HCT116 (cell line): Measurements from ENCODE around the gene PTPN9.
"Not testable (repeated sequence)": the region's sequence is repeated elsewhere in the genome, so short reads cannot be mapped to it uniquely, and the experiment has no call there.

ENCODE experiments used
- CTCF ChIP-seq, 3 experiments: fragments of 200-600 bp in 1 of 3; sonication (generic) in 1 of 3; IDR thresholded peaks in 2 of 3; conservative IDR thresholded peaks in 1 of 3; 2 replicates each; pipeline ENCODE4 v1.5.1; 2012 to 2017; ENCODE audit warnings: low read depth in 2 of 3, low read length in 2 of 3, antibody characterized with exemption in 1 of 3, borderline replicate concordance in 1 of 3, control low read depth in 1 of 3, mild to moderate bottlenecking in 1 of 3, mixed read lengths in 1 of 3, mixed run types in 1 of 3, moderate library complexity in 1 of 3; ENCODE audit not compliant: insufficient read depth in 1 of 3
- EZH2 ChIP-seq: fragments of 200-600 bp; sonication (generic); IDR thresholded peaks from 2 replicates; pipeline ENCODE4 v1.6.1; 2017; ENCODE audit warnings: antibody characterized with exemption, mixed run types
- EZH2phosphoT487 ChIP-seq: fragments of 200-600 bp; IDR thresholded peaks from 2 replicates; pipeline ENCODE4 v1.6.1; 2018; ENCODE audit warnings: antibody characterized with exemption, borderline replicate concordance
- MAX ChIP-seq: IDR thresholded peaks from 2 replicates; pipeline ENCODE4 v1.6.1; 2012
- POLR2A ChIP-seq: IDR thresholded peaks from 2 replicates; pipeline ENCODE4 v1.7.0; 2011; ENCODE audit warnings: borderline replicate concordance; ENCODE audit not compliant: insufficient read depth, insufficient read length; ENCODE audit errors: extremely low read depth
- POLR2AphosphoS5 ChIP-seq: IDR thresholded peaks from 2 replicates; pipeline ENCODE4 v1.6.1; 2011; ENCODE audit warnings: mild to moderate bottlenecking, low read depth, low read length, moderate library complexity
- REST ChIP-seq: IDR thresholded peaks from 2 replicates; pipeline ENCODE4 v1.6.1; 2012; ENCODE audit warnings: low read depth
- YY1 ChIP-seq: IDR thresholded peaks from 2 replicates; pipeline ENCODE4 v1.6.1; 2011; ENCODE audit warnings: low read length, low read depth, moderate library complexity, mild to moderate bottlenecking; ENCODE audit not compliant: insufficient replicate concordance; ENCODE audit errors: extremely low read depth

- TF ChIP-seq CTCF (IDR thresholded peaks at IDR 0.05 in 2 of 3, conservative IDR thresholded peaks at IDR 0.05 in 1 of 3; ENCODE audit: borderline replicate concordance in 1 of 3, insufficient read depth in 1 of 3, low read depth in 2 of 3, low read length in 2 of 3); POLR2AphosphoS5; REST; EZH2; MAX; POLR2A; YY1; EZH2phosphoT487: not testable (repeated sequence)
These were observed 102.0 kb downstream of the PTPN9 start for GRCh38 chr15:75477094-75477493.
